ENCODE results near the gene GRIP2.

Gene GRIP2

DNA sequence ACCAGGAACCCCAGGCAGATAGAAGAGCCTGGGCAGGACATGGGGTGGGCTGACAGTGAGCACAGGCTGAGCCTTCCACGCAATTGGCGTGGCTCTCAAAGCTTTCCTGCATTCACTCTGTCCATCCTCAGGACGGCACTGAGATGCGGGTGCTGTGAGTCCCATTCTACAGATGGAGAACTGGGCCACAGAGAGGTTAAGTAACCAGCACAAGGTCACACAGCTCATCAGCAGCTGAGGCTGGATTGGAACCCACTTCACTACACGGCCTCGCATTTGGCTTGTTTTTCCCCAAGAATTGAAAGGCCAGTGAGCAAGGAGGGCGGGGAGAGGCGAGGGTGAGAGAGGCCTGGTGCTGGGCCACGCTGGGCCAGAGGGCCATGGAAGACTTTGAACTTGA lies 36.0 kb upstream of the GRIP2 start:
- WGBS: 88% methylated on average over 9 of the region's 9 CpGs

DNA sequence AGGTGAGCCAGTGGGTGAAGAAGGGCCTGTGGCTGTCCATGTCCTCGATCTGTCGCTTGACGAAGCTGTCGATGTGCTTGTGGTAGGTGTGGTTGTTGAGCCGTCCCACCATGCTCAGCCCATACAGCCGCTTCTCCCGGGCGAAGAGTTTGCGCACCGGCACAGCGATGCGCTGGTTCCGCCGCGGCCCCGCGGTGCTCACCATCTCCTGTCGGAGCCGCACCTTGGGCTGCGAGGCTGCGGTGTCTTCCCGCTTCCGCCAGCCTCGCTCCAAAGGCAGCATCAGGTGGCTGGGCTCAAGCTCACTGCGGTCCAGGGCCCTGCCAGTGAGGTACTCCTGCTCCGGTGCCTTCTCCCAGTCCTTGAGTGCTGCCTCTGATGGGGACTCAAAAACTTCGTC lies 34.0 kb upstream of the GRIP2 start:
- Histone ChIP-seq H3K36me3 (ENCODE audit: control insufficient read depth in 1 of 2, insufficient read depth in 2 of 2, low read depth in 1 of 2, low read length in 2 of 2) (no peaks in the 10 kb centered on the region), H2BK12ac (ENCODE audit: low read length in 2 of 2) (no peak overlapping the region), H3K9me3 (ENCODE audit: control insufficient read depth, low read length) (peaks cover 2% of the 10 kb centered on the region), H4K91ac (ENCODE audit: low read length) (no peak overlapping the region), H3K4me1 (ENCODE audit: control insufficient read depth, insufficient read depth, low read depth, low read length) (no peaks in the 10 kb centered on the region), H2AK5ac (ENCODE audit: low read length, severe bottlenecking) (no peak overlapping the region), H3K79me1 (replicated peaks; ENCODE audit: low read length, poor library complexity, severe bottlenecking) (no peaks in the 10 kb centered on the region), H4K8ac (ENCODE audit: low read length) (no peak overlapping the region), H3K4me2 (ENCODE audit: low read length, poor library complexity, severe bottlenecking) (no peak overlapping the region), H3K14ac (ENCODE audit: low read length in 2 of 2) (no peak overlapping the region), H2AFZ (ENCODE audit: low read depth, low read length) (no peak overlapping the region), H3K23ac (ENCODE audit: low read length in 2 of 2) (no peak overlapping the region), H3K4ac (ENCODE audit: low read depth in 1 of 2, low read length in 2 of 2) (no peak overlapping the region), H3K27ac (ENCODE audit: low read length, poor library complexity, severe bottlenecking) (no peak overlapping the region), H2BK5ac (ENCODE audit: low read depth, low read length, poor library complexity, severe bottlenecking) (no peak overlapping the region), H3K9ac (ENCODE audit: low read length) (no peak overlapping the region), H2BK120ac (ENCODE audit: low read depth, low read length) (no peak overlapping the region), H3K4me3 (ENCODE audit: insufficient read depth in 1 of 2, low read depth in 1 of 2, low read length in 2 of 2) (no peak overlapping the region), H2BK15ac (ENCODE audit: low read depth, poor library complexity, severe bottlenecking) (no peak overlapping the region), H3K18ac (ENCODE audit: low read depth in 1 of 2, low read length in 2 of 2) (no peak overlapping the region), H3K27me3 (ENCODE audit: control insufficient read depth in 1 of 2, insufficient read depth in 1 of 2, low read length in 2 of 2) (peaks cover 34 to 84% of the 10 kb centered on the region in 2 experiments)
- WGBS: 89% methylated on average over 27 of the region's 27 CpGs
- DNase-seq: no peak

More for the DNA sequence above, 36.0 kb upstream of the GRIP2 start:
- Histone ChIP-seq H4K8ac (ENCODE audit: low read length) (no peak overlapping the region), H3K27me3 (ENCODE audit: control insufficient read depth in 1 of 2, insufficient read depth in 1 of 2, low read length in 2 of 2) (peaks cover 21 to 81% of the 10 kb centered on the region in 2 experiments), H3K4me1 (ENCODE audit: control insufficient read depth, insufficient read depth, low read depth, low read length) (no peaks in the 10 kb centered on the region), H3K9me3 (ENCODE audit: control insufficient read depth, low read length) (peaks cover 2% of the 10 kb centered on the region), H2BK15ac (ENCODE audit: low read depth, poor library complexity, severe bottlenecking) (no peak overlapping the region), H3K14ac (ENCODE audit: low read length in 2 of 2) (no peak overlapping the region), H2BK5ac (ENCODE audit: low read depth, low read length, poor library complexity, severe bottlenecking) (no peak overlapping the region), H3K36me3 (ENCODE audit: control insufficient read depth in 1 of 2, insufficient read depth in 2 of 2, low read depth in 1 of 2, low read length in 2 of 2) (no peaks in the 10 kb centered on the region), H3K79me1 (replicated peaks; ENCODE audit: low read length, poor library complexity, severe bottlenecking) (no peaks in the 10 kb centered on the region), H3K4me2 (ENCODE audit: low read length, poor library complexity, severe bottlenecking) (no peak overlapping the region), H2BK120ac (ENCODE audit: low read depth, low read length) (no peak overlapping the region), H2AK5ac (ENCODE audit: low read length, severe bottlenecking) (no peak overlapping the region), H2BK12ac (ENCODE audit: low read length in 2 of 2) (no peak overlapping the region), H3K18ac (ENCODE audit: low read depth in 1 of 2, low read length in 2 of 2) (no peak overlapping the region), H2AFZ (ENCODE audit: low read depth, low read length) (no peak overlapping the region), H4K91ac (ENCODE audit: low read length) (no peak overlapping the region), H3K4ac (ENCODE audit: low read depth in 1 of 2, low read length in 2 of 2) (no peak overlapping the region), H3K4me3 (ENCODE audit: insufficient read depth in 1 of 2, low read depth in 1 of 2, low read length in 2 of 2) (no peak overlapping the region), H3K9ac (ENCODE audit: low read length) (no peak overlapping the region), H3K27ac (ENCODE audit: low read length, poor library complexity, severe bottlenecking) (no peak overlapping the region), H3K23ac (ENCODE audit: low read length in 2 of 2) (no peak overlapping the region)
- no peak for DNase-seq

DNA sequence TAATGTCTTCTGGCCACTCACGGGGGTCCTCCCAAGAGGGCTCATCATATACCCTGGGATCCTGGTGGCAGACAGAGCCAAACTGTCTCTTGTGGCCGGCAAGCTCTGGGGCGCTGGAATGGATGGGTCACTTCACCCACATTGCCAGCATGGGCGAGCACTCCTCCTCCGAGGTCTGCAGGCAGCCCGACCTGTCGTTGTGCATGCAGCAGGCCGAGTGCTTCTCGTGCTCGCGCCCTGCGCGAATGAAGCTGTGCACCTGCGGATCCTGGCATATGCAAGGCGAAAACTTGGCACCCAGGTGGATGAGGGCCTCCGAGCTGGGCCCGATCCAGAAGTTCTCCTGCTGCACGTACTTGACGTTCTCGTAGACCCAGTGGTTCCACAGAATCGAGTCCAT lies 33.6 kb upstream of the GRIP2 start:
- H3K27ac ChIP-seq (ENCODE audit: low read length, poor library complexity, severe bottlenecking): no peak overlapping the region
- H3K14ac ChIP-seq (ENCODE audit: low read length in 2 of 2): no peak overlapping the region
- no peak overlapping the region for H2BK5ac ChIP-seq (ENCODE audit: low read depth, low read length, poor library complexity, severe bottlenecking)
- H3K23ac ChIP-seq (ENCODE audit: low read length in 2 of 2): no peak overlapping the region
- H2AFZ ChIP-seq (ENCODE audit: low read depth, low read length): no peak overlapping the region
- no peaks in the 10 kb centered on the region for H3K36me3 ChIP-seq (ENCODE audit: control insufficient read depth in 1 of 2, insufficient read depth in 2 of 2, low read depth in 1 of 2, low read length in 2 of 2)
- DNase-seq: no peak
- H2BK12ac ChIP-seq (ENCODE audit: low read length in 2 of 2): no peak overlapping the region
- no peak overlapping the region for H3K4me3 ChIP-seq (ENCODE audit: insufficient read depth in 1 of 2, low read depth in 1 of 2, low read length in 2 of 2)
- no peaks in the 10 kb centered on the region for H3K4me1 ChIP-seq (ENCODE audit: control insufficient read depth, insufficient read depth, low read depth, low read length)
- no peak overlapping the region for H4K8ac ChIP-seq (ENCODE audit: low read length)
- H2AK5ac ChIP-seq (ENCODE audit: low read length, severe bottlenecking): no peak overlapping the region
- H3K18ac ChIP-seq (ENCODE audit: low read depth in 1 of 2, low read length in 2 of 2): no peak overlapping the region
- 91% methylated on average over 21 of the region's 21 CpGs for WGBS
- peaks cover 2% of the 10 kb centered on the region for H3K9me3 ChIP-seq (ENCODE audit: control insufficient read depth, low read length)
- no peak overlapping the region for H2BK120ac ChIP-seq (ENCODE audit: low read depth, low read length)
- no peak overlapping the region for H2BK15ac ChIP-seq (ENCODE audit: low read depth, poor library complexity, severe bottlenecking)
- no peak overlapping the region for H3K9ac ChIP-seq (ENCODE audit: low read length)
- no peak overlapping the region for H3K4ac ChIP-seq (ENCODE audit: low read depth in 1 of 2, low read length in 2 of 2)
- no peak overlapping the region for H3K4me2 ChIP-seq (ENCODE audit: low read length, poor library complexity, severe bottlenecking)
- H3K79me1 ChIP-seq (replicated peaks; ENCODE audit: low read length, poor library complexity, severe bottlenecking): no peaks in the 10 kb centered on the region
- H3K27me3 ChIP-seq (ENCODE audit: control insufficient read depth in 1 of 2, insufficient read depth in 1 of 2, low read length in 2 of 2): peaks cover 35 to 84% of the 10 kb centered on the region in 2 experiments
- no peak overlapping the region for H4K91ac ChIP-seq (ENCODE audit: low read length)

GRCh38 chr3:14570864-14571263 lies 30.7 kb upstream of the GRIP2 start:
- no peak overlapping the region for H3K4ac ChIP-seq (ENCODE audit: low read depth in 1 of 2, low read length in 2 of 2)
- no peaks in the 10 kb centered on the region for H3K4me1 ChIP-seq (ENCODE audit: control insufficient read depth, insufficient read depth, low read depth, low read length)
- no peak overlapping the region for H3K23ac ChIP-seq (ENCODE audit: low read length in 2 of 2)
- no peaks in the 10 kb centered on the region for H3K79me1 ChIP-seq (replicated peaks; ENCODE audit: low read length, poor library complexity, severe bottlenecking)
- no peak overlapping the region for H3K9ac ChIP-seq (ENCODE audit: low read length)
- no peaks in the 10 kb centered on the region for H3K36me3 ChIP-seq (ENCODE audit: control insufficient read depth in 1 of 2, insufficient read depth in 2 of 2, low read depth in 1 of 2, low read length in 2 of 2)
- H3K14ac ChIP-seq (ENCODE audit: low read length in 2 of 2): peak overlapping the region in 1 of 2 experiments; percentile 61
- no peak overlapping the region for H3K27ac ChIP-seq (ENCODE audit: low read length, poor library complexity, severe bottlenecking)
- 81% methylated on average over 5 of the region's 5 CpGs for WGBS
- H2AFZ ChIP-seq (ENCODE audit: low read depth, low read length): no peak overlapping the region
- H3K27me3 ChIP-seq (ENCODE audit: control insufficient read depth in 1 of 2, insufficient read depth in 1 of 2, low read length in 2 of 2): peaks cover 38 to 90% of the 10 kb centered on the region in 2 experiments
- H2BK15ac ChIP-seq (ENCODE audit: low read depth, poor library complexity, severe bottlenecking): no peak overlapping the region
- no peak overlapping the region for H2BK12ac ChIP-seq (ENCODE audit: low read length in 2 of 2)
- H2BK5ac ChIP-seq (ENCODE audit: low read depth, low read length, poor library complexity, severe bottlenecking): no peak overlapping the region
- H3K4me3 ChIP-seq (ENCODE audit: insufficient read depth in 1 of 2, low read depth in 1 of 2, low read length in 2 of 2): no peak overlapping the region
- no peak overlapping the region for H4K8ac ChIP-seq (ENCODE audit: low read length)
- no peak overlapping the region for H4K91ac ChIP-seq (ENCODE audit: low read length)
- no peak overlapping the region for H3K18ac ChIP-seq (ENCODE audit: low read depth in 1 of 2, low read length in 2 of 2)
- DNase-seq: no peak
- peaks cover 2% of the 10 kb centered on the region for H3K9me3 ChIP-seq (ENCODE audit: control insufficient read depth, low read length)
- H2BK120ac ChIP-seq (ENCODE audit: low read depth, low read length): no peak overlapping the region
- H3K4me2 ChIP-seq (ENCODE audit: low read length, poor library complexity, severe bottlenecking): no peak overlapping the region
- no peak overlapping the region for H2AK5ac ChIP-seq (ENCODE audit: low read length, severe bottlenecking)

Measured in mesenchymal stem cell (in vitro differentiated cells and primary cell).